Activated CD4-positive, alpha-beta T cell treated with anti-CD3 and anti-CD28 coated beads for 36 hours (primary cell): ENCODE measurements around the gene COPS8. TPM values are rescaled to one million over a fixed set of nuclear protein-coding genes. Genes with fewer than 3 reads are reported as not detected.

Experiments used
- ATAC-seq: fragments of 200-7000 bp; cut with Tn5 transposase; one replicate; pipeline ENCODE4 v1.10.0; 2021; ENCODE audit warnings: mild to moderate bottlenecking, moderate library complexity
- CTCF ChIA-PET: fragments of 350-600 bp; sonication (Branson Sonifier 250); formaldehyde crosslinking; loops from one replicate; lab custom pipeline; 2021; ENCODE audit warnings: antibody characterized with exemption; lab: Charles Lee
- POLR2A ChIA-PET: fragments of 350-600 bp; sonication (Branson Sonifier 250); formaldehyde crosslinking; loops from one replicate; lab custom pipeline; 2021; ENCODE audit warnings: antibody characterized with exemption, inconsistent platforms; lab: Charles Lee
- DNase-seq: peaks from one replicate; pipeline ENCODE4 v3.0.0-alpha.2; 2020
- H3K27ac Mint-ChIP-seq: one replicate; pipeline ENCODE4 v1.8.0; 2021; ENCODE audit warnings: mixed read lengths
- H3K27me3 Mint-ChIP-seq: one replicate; pipeline ENCODE4 v1.8.0; 2021; ENCODE audit warnings: mixed read lengths
- H3K36me3 Mint-ChIP-seq: one replicate; pipeline ENCODE4 v1.8.0; 2021; ENCODE audit warnings: low read depth, mixed read lengths
- H3K4me1 Mint-ChIP-seq: one replicate; pipeline ENCODE4 v1.8.0; 2021; ENCODE audit warnings: mixed read lengths
- H3K4me3 Mint-ChIP-seq: one replicate; pipeline ENCODE4 v1.8.0; 2021; ENCODE audit warnings: mild to moderate bottlenecking, moderate library complexity, mixed read lengths
- H3K9me3 Mint-ChIP-seq: one replicate; pipeline ENCODE4 v1.8.0; 2021; ENCODE audit warnings: low read depth, mixed read lengths
- intact Hi-C, 2 experiments: fragments of 100-400 bp; cut with DNase I in 1 of 2; cut with micrococcal nuclease in 1 of 2; formaldehyde crosslinking; loops; one replicate each; pipeline versions ENCODE4 v1.14.2 to v1.15.1; 2022 to 2024; cut with DNase I, micrococcal nuclease
- total RNA-seq, 2 experiments: library from RNA; stranded (reverse); gene quantifications; one replicate each; pipeline ENCODE4 v1.2.3, GENCODE V29; 2021

COPS8 gene
- total RNA-seq, 2 experiments from 2014 or later: 65.8 to 74.5 TPM

- DNase-seq: no peak
- peaks cover 7% of the 10 kb centered on the region for H3K4me1 Mint-ChIP-seq
- ChIA-PET CTCF (no interaction called here), POLR2A (no interaction called here)
- intact Hi-C loops: no loop called here
- H3K36me3 Mint-ChIP-seq: peaks cover 32% of the 10 kb centered on the region
- no peak overlapping the region for H3K27ac Mint-ChIP-seq
- H3K9me3 Mint-ChIP-seq: no peaks in the 10 kb centered on the region
- no peak for ATAC-seq
- H3K27me3 Mint-ChIP-seq: no peaks in the 10 kb centered on the region
- H3K4me3 Mint-ChIP-seq: no peak overlapping the region
Measured at GRCh38 chr2:237091779-237092436, 6.2 kb downstream of the COPS8 start.

- peaks cover 4% of the 10 kb centered on the region for H3K4me1 Mint-ChIP-seq
- no peak overlapping the region for H3K27ac Mint-ChIP-seq
- intact Hi-C loops: no loop called here
- CTCF ChIA-PET: no interaction called here
- ATAC-seq (no peak), DNase-seq (no peak)
- H3K27me3 Mint-ChIP-seq: no peaks in the 10 kb centered on the region
- no peak overlapping the region for H3K4me3 Mint-ChIP-seq
- peaks cover 36% of the 10 kb centered on the region for H3K36me3 Mint-ChIP-seq
- POLR2A ChIA-PET: no interaction called here
- H3K9me3 Mint-ChIP-seq: no peaks in the 10 kb centered on the region
Measured at GRCh38 chr2:237092506-237092905, 6.8 kb downstream of the COPS8 start.

GRCh38 chr2:237092920-237093781 lies 7.5 kb downstream of the COPS8 start:
- intact Hi-C loops: no loop called here
- no peak for ATAC-seq
- no peak for DNase-seq
- no peak overlapping the region for H3K4me3 Mint-ChIP-seq
- H3K4me1 Mint-ChIP-seq: peaks cover 5% of the 10 kb centered on the region
- H3K9me3 Mint-ChIP-seq: no peaks in the 10 kb centered on the region
- ChIA-PET POLR2A (no interaction called here), CTCF (no interaction called here)
- no peaks in the 10 kb centered on the region for H3K27me3 Mint-ChIP-seq
- H3K27ac Mint-ChIP-seq: no peak overlapping the region
- peaks cover 40% of the 10 kb centered on the region for H3K36me3 Mint-ChIP-seq

- intact Hi-C loops: no loop called here
- Mint-ChIP-seq H3K27me3 (no peaks in the 10 kb centered on the region), H3K36me3 (peaks cover 60% of the 10 kb centered on the region), H3K4me1 (peaks cover 3% of the 10 kb centered on the region), H3K4me3 (no peak overlapping the region), H3K9me3 (no peaks in the 10 kb centered on the region), H3K27ac (no peak overlapping the region)
- ChIA-PET CTCF (interaction anchor here (0.8 kb wide), 1 partner anchor 10 kb away, joined by 3 read pairs; no protein-coding TSS in a partner anchor), POLR2A (no interaction called here)
- ATAC-seq: no peak
- no peak for DNase-seq
Measured at GRCh38 chr2:237096201-237096600, 10.5 kb downstream of the COPS8 start.

GRCh38 chr2:237096911-237097310 lies 11.2 kb downstream of the COPS8 start:
- ATAC-seq (no peak), DNase-seq (no peak)
- ChIA-PET POLR2A (no interaction called here), CTCF (no interaction called here)
- Mint-ChIP-seq H3K36me3 (peaks cover 61% of the 10 kb centered on the region), H3K27ac (no peak overlapping the region), H3K9me3 (no peaks in the 10 kb centered on the region), H3K4me3 (no peak overlapping the region), H3K4me1 (peaks cover 3% of the 10 kb centered on the region), H3K27me3 (no peaks in the 10 kb centered on the region)
- intact Hi-C loops: no loop called here

- H3K4me1 Mint-ChIP-seq: peaks cover 3% of the 10 kb centered on the region
- ChIA-PET CTCF (no interaction called here), POLR2A (no interaction called here)
- intact Hi-C loops: no loop called here
- H3K27me3 Mint-ChIP-seq: no peaks in the 10 kb centered on the region
- H3K4me3 Mint-ChIP-seq: no peak overlapping the region
- H3K36me3 Mint-ChIP-seq: peaks cover 59% of the 10 kb centered on the region
- H3K9me3 Mint-ChIP-seq: no peaks in the 10 kb centered on the region
- DNase-seq (no peak), ATAC-seq (no peak)
- H3K27ac Mint-ChIP-seq: no peak overlapping the region
Measured at GRCh38 chr2:237097326-237097910, 11.7 kb downstream of the COPS8 start.

GRCh38 chr2:237097911-237098702 lies 12.4 kb downstream of the COPS8 start:
- peak; percentile 99 for ATAC-seq
- Mint-ChIP-seq H3K27ac (no peak overlapping the region), H3K36me3 (peaks cover 64% of the 10 kb centered on the region), H3K4me3 (no peak overlapping the region), H3K9me3 (no peaks in the 10 kb centered on the region), H3K4me1 (peaks cover 3% of the 10 kb centered on the region), H3K27me3 (no peaks in the 10 kb centered on the region)
- ChIA-PET CTCF (interaction anchor here (0.6 kb wide), 1 partner anchor 415 kb away, joined by 6 read pairs; no protein-coding TSS in a partner anchor), POLR2A (no interaction called here)
- intact Hi-C loops: no loop called here
- no peak for DNase-seq

GRCh38 chr2:237099804-237100203 lies 14.1 kb downstream of the COPS8 start:
- intact Hi-C loops: no loop called here
- no peak for DNase-seq
- H3K4me1 Mint-ChIP-seq: peaks cover 3% of the 10 kb centered on the region
- no peak for ATAC-seq
- H3K9me3 Mint-ChIP-seq: no peaks in the 10 kb centered on the region
- POLR2A ChIA-PET: no interaction called here
- CTCF ChIA-PET: no interaction called here
- peaks cover 57% of the 10 kb centered on the region for H3K36me3 Mint-ChIP-seq
- H3K4me3 Mint-ChIP-seq: no peak overlapping the region
- H3K27ac Mint-ChIP-seq: no peak overlapping the region
- H3K27me3 Mint-ChIP-seq: no peaks in the 10 kb centered on the region

- Mint-ChIP-seq H3K4me1 (peaks cover 3% of the 10 kb centered on the region), H3K9me3 (no peaks in the 10 kb centered on the region), H3K27ac (no peak overlapping the region), H3K36me3 (peaks cover 60% of the 10 kb centered on the region), H3K27me3 (no peaks in the 10 kb centered on the region), H3K4me3 (no peak overlapping the region)
- ATAC-seq: no peak
- DNase-seq: no peak
- intact Hi-C loops: no loop called here
- ChIA-PET CTCF (interaction anchor here (1.4 kb wide), 1 partner anchor 20 kb away, joined by 6 read pairs; no protein-coding TSS in a partner anchor), POLR2A (no interaction called here)
Measured at GRCh38 chr2:237101118-237101979, 15.7 kb downstream of the COPS8 start.

GRCh38 chr2:237102428-237102827 lies 16.7 kb downstream of the COPS8 start:
- no peak for ATAC-seq
- H3K4me1 Mint-ChIP-seq: peaks cover 3% of the 10 kb centered on the region
- no peaks in the 10 kb centered on the region for H3K9me3 Mint-ChIP-seq
- POLR2A ChIA-PET: no interaction called here
- H3K27ac Mint-ChIP-seq: no peak overlapping the region
- peaks cover 54% of the 10 kb centered on the region for H3K36me3 Mint-ChIP-seq
- intact Hi-C loops: no loop called here
- CTCF ChIA-PET: interaction anchor here (1.0 kb wide), 1 partner anchor 319 kb away, joined by 3 read pairs; no protein-coding TSS in a partner anchor
- DNase-seq: no peak
- no peaks in the 10 kb centered on the region for H3K27me3 Mint-ChIP-seq
- no peak overlapping the region for H3K4me3 Mint-ChIP-seq
